H1 (cell line): Measurements from ENCODE around the gene SMIM29. TPM values are rescaled to one million over a fixed set of nuclear protein-coding genes. Genes with fewer than 3 reads are reported as not detected.

Experiments used
- microRNA-seq, 2 experiments: library from miRNA; unstranded; fragments of <30 nt; microRNA quantifications; one replicate each; pipeline versions ENCODE4 to v1.2.0, GENCODE V29; 2016 to 2020; ENCODE audit warnings: borderline microRNAs expressed in 2 of 2, borderline number of aligned reads in 2 of 2, borderline replicate concordance in 1 of 2
- polyA plus RNA-seq, 7 experiments: library from polyadenylated mRNA; depleted of rRNA in 3 of 7; stranded (reverse) in 5 of 7; unstranded in 2 of 7; fragments of >200 nt in 5 of 7; fragments of 200-250 nt in 2 of 7; gene quantifications; 1 replicate in 5 of 7; 2 replicates in 1 of 7; 4 replicates in 1 of 7; pipeline versions ENCODE4 v1.2.1 to v1.2.3, GENCODE V29; 2011 to 2013; ENCODE audit warnings: missing spikeins in 2 of 7, mixed read lengths in 2 of 7
- small RNA-seq: library from polyadenylated mRNA; stranded (forward); fragments of <200 nt; extraction: miRNeasy Mini kit (QIAGEN cat#:217004); gene quantifications from one replicate; pipeline ENCODE3, GENCODE V24; 2013; ENCODE audit not compliant: insufficient read depth
- total RNA-seq: library from RNA; stranded (reverse); fragmentation: NEBNext Ultra II Directional; extraction: Animal tissue kit (Norgen Biotek cat#: 25700); gene quantifications from 2 replicates; pipeline ENCODE4 v1.2.1, GENCODE V29; 2021

Gene SMIM29
- total and polyA plus RNA-seq, 2 of the 8 experiments (the other 6 are each of a cell fraction or from before 2014, with no cell fraction given): 7.0 to 22.4 TPM

Small RNA genes within 50 kb of the gene (microRNA-seq; reads per million reads assigned to microRNA genes)
- gene MIR6835: 0 reads per million in 2 experiments

Small RNA genes within 50 kb of the gene (small RNA-seq; reads per million reads assigned to genes)
- not detected for gene MIR6835

Other genes with a start within 250 kb of the SMIM29 start
- gene GRM4, start 102.9 kb downstream of the SMIM29 start, total RNA-seq: 18.7 and 21.5 TPM in 2 replicates
- 19.6 and 24.2 TPM in 2 replicates for gene GRM4, start 102.9 kb downstream of the SMIM29 start, polyA plus RNA-seq (2011; rRNA removed)
- 2,636 and 2,728 TPM in 2 replicates for gene HMGA1, start 12.1 kb downstream of the SMIM29 start, total RNA-seq
- 1,557 and 2,732 TPM in 2 replicates for gene HMGA1, start 12.1 kb downstream of the SMIM29 start, polyA plus RNA-seq (2011; rRNA removed)
- gene NUDT3, start 143.7 kb upstream of the SMIM29 start, total RNA-seq: 36.3 and 36.9 TPM in 2 replicates
- gene NUDT3, start 143.7 kb upstream of the SMIM29 start, polyA plus RNA-seq (2011; rRNA removed): 9.8 and 14.1 TPM in 2 replicates
- gene RPS10, start 177.1 kb upstream of the SMIM29 start, total RNA-seq: 2,408 and 2,434 TPM in 2 replicates
- 9,129 and 11,142 TPM in 2 replicates for gene RPS10, start 177.1 kb upstream of the SMIM29 start, polyA plus RNA-seq (2011; rRNA removed)
- gene PACSIN1, start 217.1 kb upstream of the SMIM29 start, total RNA-seq: 10.5 and 11.1 TPM in 2 replicates
- 5.9 and 7.9 TPM in 2 replicates for gene PACSIN1, start 217.1 kb upstream of the SMIM29 start, polyA plus RNA-seq (2011; rRNA removed)